H1 (cell line): Measurements from ENCODE around the gene FOXO6.

Source experiments
- CHD2 ChIP-seq: IDR thresholded peaks from 2 replicates; pipeline ENCODE4 v1.6.1; 2012; ENCODE audit warnings: low read length, improper control_type of control experiment
- EP300 ChIP-seq, 2 experiments: IDR thresholded peaks; 1 replicate in 1 of 2; 2 replicates in 1 of 2; pipeline ENCODE4 v1.6.1; 2011 to 2012; ENCODE audit warnings: low read depth in 2 of 2, low read length in 2 of 2, mild to moderate bottlenecking in 2 of 2, borderline replicate concordance in 1 of 2, inconsistent platforms in 1 of 2, moderate library complexity in 1 of 2
- RAD21 ChIP-seq, 2 experiments: IDR thresholded peaks in 1 of 2; conservative IDR thresholded peaks in 1 of 2; 2 replicates each; pipeline ENCODE4 v1.6.1; 2011; ENCODE audit warnings: low read depth in 2 of 2, low read length in 2 of 2, improper control_type of control experiment in 1 of 2, inconsistent platforms in 1 of 2, mild to moderate bottlenecking in 1 of 2, moderate library complexity in 1 of 2
- TAF1 ChIP-seq: IDR thresholded peaks from 2 replicates; pipeline ENCODE4 v1.6.1; 2011; ENCODE audit warnings: mild to moderate bottlenecking, low read depth, low read length
- TF ChIP-seq, protein P1 (sequence below), 3 experiments: IDR thresholded peaks; 1 replicate in 2 of 3; 2 replicates in 1 of 3; pipeline versions ENCODE4 v1.5.1 to v1.6.1; 2011; ENCODE audit warnings: low read length in 3 of 3, mild to moderate bottlenecking in 3 of 3, inconsistent platforms in 2 of 3, low read depth in 1 of 3, moderate library complexity in 1 of 3; ENCODE audit not compliant: insufficient read depth in 1 of 3; ENCODE audit errors: control extremely low read depth in 1 of 3

DNA sequence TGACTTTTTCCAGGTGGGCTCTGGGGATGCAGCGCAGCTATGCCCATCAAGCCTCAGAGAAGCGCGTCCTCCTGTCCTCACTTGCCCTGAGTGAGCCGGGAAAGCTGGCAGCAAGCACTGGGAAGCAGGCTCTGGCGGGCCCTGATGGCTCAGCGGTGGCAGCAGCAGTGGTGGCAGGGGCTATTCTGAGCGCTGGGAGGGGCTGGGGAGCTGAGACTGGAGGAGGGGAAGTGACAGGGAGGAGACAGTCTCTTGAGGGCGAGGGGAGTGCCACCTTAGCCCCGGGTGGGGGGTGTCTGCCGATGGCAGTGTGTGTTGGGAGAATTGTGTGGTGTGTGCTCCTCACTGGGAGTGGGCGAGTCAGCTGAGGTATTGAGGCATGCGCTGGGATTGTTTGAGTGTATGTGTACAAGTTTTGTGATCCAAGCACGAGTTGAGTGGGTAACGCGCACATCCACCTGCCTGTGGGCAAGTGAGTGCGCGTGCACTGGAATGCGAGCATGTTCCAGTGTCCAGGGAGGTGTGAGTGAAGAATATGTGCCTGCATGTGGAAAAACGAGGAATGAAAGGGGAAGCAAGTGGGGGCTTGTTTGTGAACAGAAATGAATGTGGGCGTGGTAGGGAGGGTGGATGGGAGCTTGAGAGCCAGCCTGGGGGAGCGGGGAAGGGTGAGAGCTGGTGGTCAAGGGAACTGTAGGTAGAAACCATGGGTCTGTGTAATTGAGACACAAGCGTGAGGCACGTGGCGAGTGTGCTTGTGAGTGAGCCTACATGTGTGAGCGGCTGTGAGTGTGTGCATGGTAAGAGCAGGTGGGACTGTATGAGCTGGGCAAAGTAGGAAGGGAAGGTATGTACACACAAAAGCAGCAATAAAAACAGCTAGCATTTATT lies 2.9 kb upstream of the FOXO6 start:
- TF ChIP-seq TAF1 (no peak), RAD21 (IDR thresholded peaks at IDR 0.05 in 1 of 2, conservative IDR thresholded peaks at IDR 0.05 in 1 of 2; ENCODE audit: low read depth in 2 of 2, low read length in 2 of 2) (peak in 1 of 2 experiments; percentile 15; a peak in 1 of 4 replicates), EP300 (IDR thresholded peaks at IDR 0.05; ENCODE audit: borderline replicate concordance in 1 of 2, low read depth in 2 of 2, low read length in 2 of 2) (no peak), CHD2 (no peak)
- TF ChIP-seq, protein P1, sequence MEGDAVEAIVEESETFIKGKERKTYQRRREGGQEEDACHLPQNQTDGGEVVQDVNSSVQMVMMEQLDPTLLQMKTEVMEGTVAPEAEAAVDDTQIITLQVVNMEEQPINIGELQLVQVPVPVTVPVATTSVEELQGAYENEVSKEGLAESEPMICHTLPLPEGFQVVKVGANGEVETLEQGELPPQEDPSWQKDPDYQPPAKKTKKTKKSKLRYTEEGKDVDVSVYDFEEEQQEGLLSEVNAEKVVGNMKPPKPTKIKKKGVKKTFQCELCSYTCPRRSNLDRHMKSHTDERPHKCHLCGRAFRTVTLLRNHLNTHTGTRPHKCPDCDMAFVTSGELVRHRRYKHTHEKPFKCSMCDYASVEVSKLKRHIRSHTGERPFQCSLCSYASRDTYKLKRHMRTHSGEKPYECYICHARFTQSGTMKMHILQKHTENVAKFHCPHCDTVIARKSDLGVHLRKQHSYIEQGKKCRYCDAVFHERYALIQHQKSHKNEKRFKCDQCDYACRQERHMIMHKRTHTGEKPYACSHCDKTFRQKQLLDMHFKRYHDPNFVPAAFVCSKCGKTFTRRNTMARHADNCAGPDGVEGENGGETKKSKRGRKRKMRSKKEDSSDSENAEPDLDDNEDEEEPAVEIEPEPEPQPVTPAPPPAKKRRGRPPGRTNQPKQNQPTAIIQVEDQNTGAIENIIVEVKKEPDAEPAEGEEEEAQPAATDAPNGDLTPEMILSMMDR (IDR thresholded peaks at IDR 0.05; ENCODE audit: control extremely low read depth in 1 of 3, insufficient read depth in 1 of 3, low read depth in 1 of 3, low read length in 3 of 3): no peak
